HG03064 (cell line): ENCODE results near the gene ARSG.
"Not testable (repeated sequence)": the region's sequence is repeated elsewhere in the genome, so short reads cannot be mapped to it uniquely, and the experiment has no call there.

Source experiments
- ATAC-seq: cut with Tn5 transposase; IDR thresholded peaks from one replicate; pipeline ENCODE4 v1.9.1; 2021; ENCODE audit warnings: low read depth; ENCODE audit not compliant: unreplicated experiment

ARSG gene

DNA sequence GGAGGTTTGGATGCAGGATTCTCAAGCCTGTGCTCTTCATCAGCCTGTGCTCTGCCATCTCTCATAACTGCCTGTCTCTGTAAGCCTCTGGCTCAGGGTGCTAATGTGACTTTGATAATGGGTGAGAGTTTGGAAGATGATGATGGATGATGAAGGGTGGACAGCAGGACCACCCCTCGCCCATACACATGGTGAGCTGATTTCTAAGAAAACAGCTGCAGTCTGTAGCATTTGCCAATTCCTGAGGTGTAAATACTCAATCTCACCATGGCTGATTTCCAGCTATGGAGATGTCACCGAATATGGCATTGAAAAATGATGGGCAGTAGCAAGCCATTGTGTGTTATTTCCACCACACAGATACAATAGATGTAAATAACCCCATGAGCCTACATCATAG lies 74.2 kb downstream of the ARSG start:
- no peak for ATAC-seq

DNA sequence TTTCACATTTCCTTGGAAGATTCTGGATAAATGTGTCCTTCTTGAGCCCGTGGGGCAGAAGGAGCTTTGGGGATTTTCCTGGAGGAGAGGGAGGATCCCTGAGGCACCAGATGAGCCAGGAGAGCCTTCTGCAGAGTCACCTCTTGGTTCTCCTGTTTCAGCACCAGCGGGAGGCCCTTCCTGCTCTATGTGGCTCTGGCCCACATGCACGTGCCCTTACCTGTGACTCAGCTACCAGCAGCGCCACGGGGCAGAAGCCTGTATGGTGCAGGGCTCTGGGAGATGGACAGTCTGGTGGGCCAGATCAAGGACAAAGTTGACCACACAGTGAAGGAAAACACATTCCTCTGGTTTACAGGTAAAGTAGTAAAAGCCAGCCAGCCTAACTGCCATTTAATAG lies 77.1 kb downstream of the ARSG start:
- ATAC-seq: no peak

DNA sequence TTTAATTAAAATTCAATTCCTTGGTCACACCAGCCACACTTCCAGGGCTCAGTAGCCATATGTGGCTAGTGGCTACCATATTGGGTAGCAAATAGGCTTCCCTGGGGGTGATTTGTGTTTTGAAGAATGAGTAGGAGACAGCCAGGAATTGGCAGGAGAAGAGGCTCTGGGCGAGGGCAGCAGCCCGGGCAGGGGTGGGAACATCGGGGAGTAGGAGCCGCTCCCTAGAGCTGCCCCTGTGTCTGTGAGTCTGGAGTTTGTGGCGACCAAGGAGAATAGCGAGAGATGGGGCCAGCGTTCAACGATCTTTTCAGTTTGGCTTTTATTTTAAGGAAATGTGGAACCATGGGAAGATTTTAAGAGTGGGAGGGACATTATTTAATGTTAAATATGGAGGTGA lies 84.3 kb downstream of the ARSG start:
- ATAC-seq: no peak

DNA sequence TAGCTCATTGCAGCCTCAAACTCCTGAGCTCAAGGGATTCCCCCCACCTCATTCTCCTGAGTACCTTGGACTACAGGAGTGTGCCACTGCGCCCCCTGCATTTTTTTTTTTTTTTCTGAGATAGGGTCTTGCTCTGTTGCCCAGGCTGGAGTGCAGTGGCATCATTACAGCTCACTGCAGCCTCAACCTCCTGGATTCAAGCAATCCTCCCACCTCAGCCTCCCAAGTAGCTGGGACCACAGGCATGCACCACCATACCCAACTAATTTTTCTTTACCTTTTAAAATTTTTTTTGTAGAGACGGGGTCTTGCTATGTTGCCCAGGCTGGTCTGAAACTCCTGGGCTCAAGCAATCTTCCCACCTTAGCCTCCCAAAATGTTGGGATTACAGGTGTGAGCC lies 84.9 kb downstream of the ARSG start:
- not testable (repeated sequence) for ATAC-seq

DNA sequence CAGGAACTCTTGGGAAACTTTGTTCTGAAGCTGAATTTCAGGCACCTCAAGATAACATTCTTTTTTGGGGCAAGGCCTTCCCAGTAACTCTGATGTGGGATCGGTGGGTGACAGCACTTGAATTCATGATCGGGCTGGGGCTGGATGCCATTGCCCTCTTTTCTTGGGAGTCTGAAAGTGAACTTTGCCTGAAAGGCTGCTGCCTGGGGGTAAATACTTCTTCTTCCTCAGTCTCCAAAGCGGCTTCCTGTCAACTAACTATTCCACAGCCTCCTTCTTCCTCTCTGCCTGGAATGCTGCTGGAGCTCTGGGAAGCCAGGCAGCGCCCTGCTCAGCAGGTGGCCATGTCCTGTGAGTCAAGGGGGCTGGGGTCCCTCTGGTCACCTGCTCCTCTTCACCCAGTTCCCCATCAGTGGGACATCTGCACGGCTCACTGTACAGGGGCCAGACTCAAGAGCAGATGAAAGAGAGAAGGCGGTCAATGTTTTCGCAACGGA lies 86.5 kb downstream of the ARSG start:
- no peak for ATAC-seq

DNA sequence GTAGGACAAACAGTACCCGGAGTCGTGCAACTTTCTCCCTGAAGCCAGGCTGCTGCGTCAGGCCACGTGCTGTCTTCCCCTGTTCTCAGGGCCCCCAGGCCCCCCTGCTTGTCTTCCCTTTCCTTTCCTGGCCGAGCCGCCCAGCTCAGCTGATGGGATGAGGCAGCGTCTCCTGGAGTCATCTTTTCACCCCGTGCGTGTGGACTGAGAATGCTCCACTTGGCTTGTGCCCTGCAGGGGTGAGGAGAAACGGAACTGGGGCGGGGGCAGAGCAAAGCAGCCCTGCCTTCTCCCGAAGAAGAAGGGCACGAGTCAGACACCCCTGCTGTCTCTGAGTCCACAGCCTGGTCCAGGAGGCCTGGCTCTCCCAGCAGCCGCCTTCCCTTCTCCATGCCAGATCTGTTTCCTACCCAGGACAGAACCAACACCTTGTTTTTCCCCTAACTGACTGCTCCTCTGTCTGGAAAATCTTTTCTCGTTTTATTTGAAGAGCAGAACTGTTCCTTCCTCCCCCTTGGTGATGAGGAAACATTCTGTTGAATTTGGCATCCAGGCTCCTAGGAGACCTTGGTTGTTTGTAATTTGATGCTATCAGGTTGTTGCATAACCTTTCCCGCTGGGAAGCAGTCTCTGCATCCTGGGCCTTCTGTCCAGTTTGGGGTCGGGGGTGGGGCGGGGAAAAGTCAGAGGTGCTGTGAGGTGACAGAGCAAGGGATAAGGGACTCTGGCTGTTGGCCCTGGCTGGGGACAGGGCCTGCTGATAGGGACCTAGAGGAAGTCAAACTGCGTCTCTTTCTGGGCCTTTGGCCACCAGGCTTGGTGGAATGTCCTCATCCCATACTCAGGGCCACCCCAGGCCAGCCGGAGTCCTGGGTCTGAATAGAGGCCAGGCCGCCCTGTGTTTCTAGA lies 87.2 kb downstream of the ARSG start:
- no peak for ATAC-seq

DNA sequence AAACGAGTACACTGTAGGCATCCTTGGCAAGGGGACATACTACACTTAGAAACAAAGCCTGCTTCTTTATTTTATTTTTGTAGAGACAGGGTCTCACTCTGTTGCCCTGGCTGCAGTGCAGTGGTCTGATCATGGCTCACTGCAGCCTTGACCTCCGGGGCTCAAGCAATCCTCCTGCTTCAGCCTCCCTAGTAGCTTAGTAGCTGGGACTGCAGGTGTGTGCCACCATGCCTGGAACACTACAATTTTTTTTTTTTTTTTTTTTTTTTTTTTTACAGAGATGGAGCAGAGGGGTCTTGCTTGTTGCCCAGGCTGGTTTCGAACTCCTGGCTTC lies 87.8 kb downstream of the ARSG start:
- no peak for ATAC-seq

DNA sequence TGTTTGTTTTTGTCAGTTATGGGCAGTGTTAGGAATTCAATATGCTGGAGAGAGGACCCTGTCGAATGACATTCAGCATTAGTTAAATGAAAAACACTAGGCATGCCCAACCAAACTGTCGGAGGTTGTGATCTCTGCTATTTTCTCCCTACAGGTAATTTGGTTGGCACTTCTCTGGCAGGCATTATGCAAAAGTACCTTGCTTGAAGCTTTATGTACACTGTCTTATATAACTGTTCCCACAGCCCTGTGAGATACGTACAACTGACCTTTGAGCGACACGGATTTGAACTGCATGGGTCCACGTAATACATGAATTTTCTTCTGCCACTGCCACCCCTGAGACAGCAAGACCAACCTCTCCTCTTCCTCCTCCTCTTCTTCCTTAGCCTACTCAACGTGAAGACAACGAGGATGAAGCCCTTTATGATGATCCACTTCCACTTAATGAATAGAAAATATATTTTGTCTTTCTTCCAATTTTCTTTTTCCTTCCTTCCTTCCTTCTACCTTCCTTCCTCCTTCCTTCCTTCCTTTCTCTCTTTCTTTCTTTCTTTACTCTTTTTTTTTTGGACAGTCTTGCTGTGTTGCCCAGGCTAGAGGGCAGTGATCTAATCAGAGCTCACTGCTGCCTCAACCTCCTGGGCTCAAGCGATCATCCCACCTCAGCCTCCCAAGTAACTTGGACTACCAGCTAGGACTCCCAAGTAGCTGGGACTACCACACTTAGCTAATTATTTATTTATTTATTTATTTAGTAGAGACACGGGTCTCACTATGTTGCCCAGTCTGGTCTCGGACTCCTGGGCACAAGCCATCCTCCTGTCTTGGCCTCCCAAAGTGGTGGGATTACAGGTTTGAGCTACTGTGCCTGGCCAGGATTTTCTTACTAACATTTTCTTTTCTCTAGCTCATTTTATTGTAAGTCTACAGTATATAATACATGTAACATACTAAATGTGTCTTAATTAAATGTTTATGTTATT lies 88.7 kb downstream of the ARSG start:
- no peak for ATAC-seq

DNA sequence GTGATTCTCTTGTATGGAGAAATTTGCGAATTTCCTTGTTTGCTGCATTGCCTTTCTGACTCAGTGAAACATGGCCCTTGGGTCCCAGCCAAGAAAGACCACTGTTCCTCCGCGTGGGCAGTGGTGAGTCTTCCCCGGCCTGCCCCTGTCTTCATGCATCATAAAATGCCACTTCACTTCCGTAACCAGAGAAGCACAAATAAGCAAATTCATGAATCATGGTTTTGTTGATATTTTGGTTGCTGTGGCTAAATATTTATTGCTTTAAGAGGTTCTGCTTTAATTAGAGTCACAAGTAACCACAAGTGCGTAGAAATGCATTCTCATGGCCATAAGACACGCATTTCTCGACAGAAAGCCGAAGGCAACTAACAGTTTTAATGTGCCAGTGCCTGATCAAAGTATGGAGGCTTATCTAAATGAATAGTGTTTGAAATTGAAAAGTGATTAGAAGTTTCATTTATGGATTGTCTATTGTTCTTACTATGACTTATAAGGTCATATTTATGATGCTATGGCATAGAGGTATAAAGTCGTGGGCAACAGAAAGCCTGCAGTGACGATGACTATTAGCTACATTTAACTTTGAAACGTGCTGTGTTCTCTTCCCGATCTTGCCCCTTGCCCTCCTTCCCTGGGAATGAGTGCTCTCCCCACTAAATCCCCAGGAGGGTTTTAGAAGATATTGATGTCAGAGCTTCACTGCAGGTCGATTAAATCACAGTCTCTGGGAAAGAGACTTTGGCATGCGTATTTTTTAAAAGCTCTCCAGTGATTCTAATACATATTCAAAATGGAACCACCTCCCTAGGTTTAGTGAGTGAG lies 90.0 kb downstream of the ARSG start:
- no peak for ATAC-seq

DNA sequence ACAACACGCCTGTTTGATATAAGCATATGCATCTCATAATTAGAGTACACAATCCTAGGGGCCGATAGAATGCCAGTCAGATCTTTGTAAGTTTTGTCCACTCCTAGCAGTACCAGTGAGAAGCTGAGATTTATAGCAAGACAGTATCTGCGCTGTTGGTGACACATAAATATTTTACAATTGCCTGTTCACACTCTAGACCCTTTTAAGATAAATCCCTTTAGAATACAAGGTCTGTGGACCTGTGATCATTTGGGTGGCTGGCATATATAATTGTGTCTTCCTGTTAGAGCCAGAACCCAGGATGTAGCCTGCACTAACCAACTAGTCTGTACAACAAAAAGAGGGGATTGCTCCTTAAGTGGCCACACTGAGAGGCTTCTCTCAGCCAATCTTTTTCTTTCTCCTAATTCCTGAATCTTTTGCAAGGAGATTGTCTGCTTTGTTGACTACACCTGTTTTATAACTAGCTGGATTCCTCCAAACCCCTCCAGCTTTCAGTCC lies 91.3 kb downstream of the ARSG start:
- no peak for ATAC-seq

DNA sequence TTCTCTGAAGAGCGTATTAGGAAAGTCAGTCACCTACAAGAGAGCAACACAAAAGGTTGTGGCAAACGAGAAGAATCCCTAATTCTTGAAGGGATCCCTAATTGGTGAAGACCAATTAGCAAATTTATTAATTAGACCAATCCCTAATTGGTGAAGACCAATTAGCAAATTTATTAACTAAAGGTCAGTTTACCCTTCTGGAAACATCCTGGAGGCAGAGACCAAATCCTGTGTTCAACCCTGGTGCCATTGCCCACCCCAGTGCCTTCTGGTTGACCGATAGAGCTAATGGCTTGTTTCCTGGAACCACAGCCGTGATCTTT lies 91.8 kb downstream of the ARSG start:
- ATAC-seq: no peak

DNA sequence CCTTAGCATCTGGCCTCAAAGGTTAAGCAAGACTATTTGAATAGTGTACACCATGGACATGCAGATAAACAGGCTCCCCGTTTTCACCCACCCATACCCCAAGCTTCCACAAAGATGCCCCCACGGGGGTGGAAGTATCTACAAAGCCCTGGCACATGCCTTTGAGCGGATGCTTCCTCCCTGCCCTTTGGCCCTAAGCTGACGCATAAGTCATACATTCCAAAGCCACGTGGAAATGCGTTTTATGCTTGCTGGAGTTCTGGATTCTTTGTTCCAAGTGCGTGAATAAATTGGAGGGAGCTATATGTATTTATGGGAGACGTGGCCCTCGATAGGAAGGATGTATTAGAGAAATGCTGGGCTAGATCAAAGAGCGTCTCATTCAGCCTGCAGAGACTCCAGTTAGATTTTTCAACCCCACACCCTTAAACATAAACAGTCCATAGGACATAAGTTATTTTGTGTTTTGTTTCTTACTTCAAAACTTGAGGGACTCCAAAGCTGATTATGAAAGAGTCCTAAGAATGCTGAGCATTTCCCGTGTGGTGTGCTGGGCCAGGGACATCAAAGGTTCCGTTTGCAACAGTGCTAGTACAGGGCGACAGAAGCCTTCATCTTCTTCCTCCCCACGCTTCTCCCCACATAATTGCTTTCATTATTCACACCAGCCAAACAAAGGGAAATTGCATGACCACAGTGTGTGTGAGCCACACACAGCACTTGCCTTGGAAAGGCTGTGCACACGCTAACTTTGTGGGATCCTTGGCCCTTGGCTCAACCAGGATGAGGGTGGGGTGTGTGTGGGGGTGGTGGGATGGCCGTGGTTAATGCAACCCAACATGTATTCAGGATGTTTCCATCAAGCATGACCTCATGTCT lies 92.4 kb downstream of the ARSG start:
- ATAC-seq: no peak

DNA sequence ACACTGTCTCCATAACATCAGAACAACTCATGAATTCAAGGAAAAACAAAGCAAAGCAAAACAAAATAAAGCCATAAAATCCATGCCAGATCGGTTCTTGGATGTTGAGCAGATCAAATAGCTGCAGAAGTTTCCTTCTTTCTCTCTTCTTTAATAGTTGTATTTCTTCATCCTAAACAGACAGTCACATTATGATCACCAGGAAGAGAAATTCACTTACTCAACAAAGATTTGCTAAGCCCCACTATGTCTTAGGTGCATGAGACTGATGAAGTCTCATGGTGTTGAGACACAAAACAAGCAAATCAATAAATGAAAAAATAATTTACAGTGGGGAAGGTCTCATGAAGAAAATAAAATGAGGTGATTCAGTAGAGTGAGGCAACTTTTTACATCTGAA lies 93.2 kb downstream of the ARSG start:
- ATAC-seq: no peak

DNA sequence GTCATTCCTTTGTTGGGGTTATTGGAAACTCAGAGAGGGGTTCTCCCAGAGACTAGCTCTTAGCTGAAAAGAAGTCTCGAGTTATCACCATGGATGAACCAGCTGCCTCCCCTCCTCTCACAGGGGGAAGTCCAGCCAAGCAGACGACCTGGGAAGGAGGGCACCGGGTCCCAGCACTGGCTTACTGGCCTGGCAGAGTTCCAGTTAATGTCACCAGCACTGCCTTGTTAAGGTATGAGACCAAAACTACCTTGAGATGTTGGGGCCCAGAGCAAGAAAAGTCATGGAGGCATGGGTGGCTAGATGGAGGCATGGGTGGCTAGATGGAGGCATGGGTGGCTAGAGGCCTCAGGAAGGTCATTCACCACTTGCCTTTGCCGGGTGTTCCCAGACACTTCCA lies 93.6 kb downstream of the ARSG start:
- no peak for ATAC-seq

DNA sequence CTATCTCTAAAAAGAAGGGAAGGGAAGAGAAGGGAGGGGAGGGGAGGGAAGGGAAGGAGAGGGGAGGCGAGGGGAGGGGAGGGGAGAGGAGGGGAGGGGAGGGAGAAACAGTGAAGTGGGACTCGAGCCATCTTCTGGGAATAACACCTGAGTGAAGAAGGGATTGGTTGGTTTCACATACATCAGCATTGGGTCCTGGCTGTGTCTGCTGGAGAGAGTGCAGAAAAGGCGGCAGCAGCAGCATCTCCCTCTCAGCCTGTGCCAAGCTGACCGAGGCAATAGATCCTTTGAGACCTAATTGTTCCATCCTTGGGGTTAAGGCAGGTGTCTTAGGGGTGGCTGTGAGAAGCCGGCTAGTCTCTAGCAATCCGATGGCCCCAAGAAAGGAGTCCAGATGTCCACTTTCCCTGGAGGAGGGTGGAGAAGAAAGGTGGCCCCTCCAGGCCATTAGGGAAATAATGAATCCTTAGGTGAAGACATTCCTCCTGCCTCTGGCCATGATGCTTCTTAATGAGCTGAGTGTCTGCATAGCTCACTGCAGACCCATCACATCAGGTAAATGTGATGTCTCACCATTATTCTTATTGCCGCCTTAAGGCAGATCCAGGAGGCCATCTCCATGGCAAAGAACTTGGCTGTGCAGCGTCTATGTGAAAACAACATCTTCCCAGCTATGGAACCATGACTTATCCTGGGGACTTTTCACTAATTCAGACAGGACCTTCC lies 94.4 kb downstream of the ARSG start:
- no peak for ATAC-seq

DNA sequence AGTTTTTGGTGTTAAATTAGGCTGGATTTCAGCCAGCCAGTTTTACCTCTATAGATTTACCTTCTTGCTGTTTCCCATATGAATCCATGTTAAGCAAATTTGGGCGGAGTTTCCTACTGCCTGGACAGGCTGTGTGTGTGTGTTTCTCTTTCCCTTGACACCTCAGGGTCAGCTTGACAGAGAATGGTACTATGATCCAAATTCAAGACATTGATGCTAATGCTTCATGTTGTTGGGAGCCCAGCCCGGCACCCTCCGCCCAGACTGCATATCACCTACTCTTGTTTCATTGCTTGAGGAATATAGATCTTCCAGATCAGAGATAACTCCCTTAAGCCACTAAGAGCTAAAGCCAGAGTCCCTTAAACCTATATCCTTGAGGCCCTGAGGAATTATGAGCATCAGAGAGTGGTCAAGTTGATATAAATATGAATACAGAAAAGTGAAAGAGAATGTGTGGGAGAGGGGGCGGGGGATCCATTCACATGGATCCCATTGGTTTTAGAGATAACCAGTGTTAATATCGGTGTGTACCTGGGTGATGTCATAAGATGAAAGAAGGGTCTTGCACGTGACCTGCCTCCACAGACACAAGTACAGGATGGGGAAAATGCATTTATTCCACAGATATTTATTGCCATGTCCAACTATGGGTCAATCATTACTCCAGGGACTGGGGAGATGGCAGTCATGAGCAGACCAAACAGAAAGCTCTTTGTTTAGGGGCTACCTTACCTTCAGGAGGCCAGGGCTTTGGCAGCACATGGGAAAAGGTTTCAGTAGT lies 96.3 kb downstream of the ARSG start:
- no peak for ATAC-seq

DNA sequence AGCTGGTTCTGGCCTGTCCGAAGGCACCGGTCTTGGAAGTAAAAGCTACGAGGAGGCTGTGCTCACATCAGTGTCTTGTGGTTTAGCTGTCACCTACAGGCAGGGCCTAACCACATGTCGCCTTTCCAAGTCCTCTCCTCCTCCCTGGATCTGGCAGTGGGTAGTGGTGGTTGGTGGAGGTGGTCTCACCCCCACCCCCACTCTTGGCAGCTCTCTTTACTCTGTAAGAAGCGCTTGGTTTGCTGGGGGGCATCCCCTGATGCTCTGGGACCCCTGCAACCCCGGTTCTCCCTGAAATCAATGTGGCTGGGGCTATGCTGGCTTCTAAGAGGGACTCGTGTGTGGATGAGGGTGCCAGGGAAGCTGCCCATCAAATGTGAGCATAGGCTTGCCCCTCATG lies 97.7 kb downstream of the ARSG start:
- no peak for ATAC-seq

DNA sequence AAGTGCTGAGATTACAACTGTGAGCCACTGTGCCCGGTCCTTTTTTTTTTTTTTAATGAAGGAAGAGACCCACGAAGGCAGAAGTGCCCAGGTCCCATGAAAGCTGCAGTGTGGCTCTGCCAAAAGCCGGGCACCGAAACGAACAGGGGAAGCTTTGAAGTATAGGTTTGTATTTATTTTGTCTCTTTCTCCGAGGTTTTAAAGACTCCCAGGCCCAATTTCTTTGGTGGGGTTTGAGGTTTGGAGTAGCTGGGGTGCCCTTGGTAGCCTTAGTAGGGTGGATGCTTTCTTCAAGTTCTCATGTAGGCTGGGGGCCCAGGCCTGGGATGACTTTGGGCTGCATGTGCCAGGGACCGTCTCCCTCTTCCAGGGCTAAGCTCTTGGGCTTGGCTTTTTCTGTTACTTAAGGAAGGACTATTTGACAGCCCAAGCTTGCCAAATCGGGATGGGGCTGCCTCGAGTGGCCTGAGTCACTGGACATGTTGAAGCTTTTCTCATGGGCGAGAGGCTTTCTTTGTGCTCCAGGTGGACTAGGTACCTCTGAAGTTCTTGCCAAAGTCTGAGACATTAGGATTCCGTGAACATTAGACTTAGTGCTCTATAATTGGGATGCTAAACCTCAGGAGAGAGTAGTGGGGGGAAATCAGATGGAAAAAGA lies 99.7 kb downstream of the ARSG start:
- no peak for ATAC-seq
